HG03521 (cell line): ENCODE data around the gene PCID2.

Experiments used
- ATAC-seq: cut with Tn5 transposase; IDR thresholded peaks from one replicate; pipeline ENCODE4 v1.9.1; 2021; ENCODE audit warnings: mild to moderate bottlenecking, moderate library complexity; ENCODE audit not compliant: unreplicated experiment

PCID2 gene

GRCh38 chr13:113187883-113188665 lies 20.4 kb downstream of the PCID2 start:
- no peak for ATAC-seq

DNA sequence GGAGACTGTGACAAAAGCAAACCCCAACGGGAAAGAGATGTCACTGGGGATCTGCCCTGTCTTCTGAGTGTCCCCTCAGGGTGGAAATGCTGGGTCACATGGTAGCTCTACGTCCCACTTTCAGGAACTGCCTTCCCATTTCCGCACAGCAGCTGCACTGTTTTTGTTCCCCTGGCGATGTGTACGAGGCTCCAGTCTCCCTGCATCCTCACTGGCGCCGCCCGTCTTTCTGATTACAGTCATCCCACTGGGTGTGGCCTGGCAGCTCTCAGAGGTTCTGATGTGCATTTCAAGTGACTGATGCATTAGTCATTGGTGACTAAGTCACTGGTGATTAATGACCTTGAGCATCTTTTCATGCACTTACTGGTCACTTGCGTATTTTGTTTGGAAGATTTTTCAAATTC lies 21.2 kb downstream of the PCID2 start:
- ATAC-seq: no peak

GRCh38 chr13:113186061-113186900 lies 22.2 kb downstream of the PCID2 start:
- ATAC-seq: peak; percentile 94

GRCh38 chr13:113184568-113185440 lies 23.7 kb downstream of the PCID2 start:
- ATAC-seq: no peak

GRCh38 chr13:113183450-113184129 lies 24.9 kb downstream of the PCID2 start:
- ATAC-seq: no peak

- ATAC-seq: no peak
Observed at GRCh38 chr13:113182046-113182445, 26.4 kb downstream of the PCID2 start.

GRCh38 chr13:113179374-113180230 lies 28.9 kb downstream of the PCID2 start:
- no peak for ATAC-seq

DNA sequence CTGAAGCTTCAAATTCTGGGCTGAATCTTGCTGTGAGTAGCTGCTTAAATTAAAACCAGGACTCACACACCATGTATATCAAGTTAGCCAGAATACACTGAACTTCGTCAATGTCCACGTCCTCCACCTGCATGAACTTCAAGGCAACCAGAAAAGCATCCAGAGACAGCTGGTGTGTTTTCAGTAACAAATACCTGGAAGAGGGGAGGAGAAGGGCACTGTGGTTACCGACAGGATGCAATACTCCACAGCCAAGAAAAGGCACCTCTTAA lies 29.6 kb downstream of the PCID2 start:
- ATAC-seq: no peak

DNA sequence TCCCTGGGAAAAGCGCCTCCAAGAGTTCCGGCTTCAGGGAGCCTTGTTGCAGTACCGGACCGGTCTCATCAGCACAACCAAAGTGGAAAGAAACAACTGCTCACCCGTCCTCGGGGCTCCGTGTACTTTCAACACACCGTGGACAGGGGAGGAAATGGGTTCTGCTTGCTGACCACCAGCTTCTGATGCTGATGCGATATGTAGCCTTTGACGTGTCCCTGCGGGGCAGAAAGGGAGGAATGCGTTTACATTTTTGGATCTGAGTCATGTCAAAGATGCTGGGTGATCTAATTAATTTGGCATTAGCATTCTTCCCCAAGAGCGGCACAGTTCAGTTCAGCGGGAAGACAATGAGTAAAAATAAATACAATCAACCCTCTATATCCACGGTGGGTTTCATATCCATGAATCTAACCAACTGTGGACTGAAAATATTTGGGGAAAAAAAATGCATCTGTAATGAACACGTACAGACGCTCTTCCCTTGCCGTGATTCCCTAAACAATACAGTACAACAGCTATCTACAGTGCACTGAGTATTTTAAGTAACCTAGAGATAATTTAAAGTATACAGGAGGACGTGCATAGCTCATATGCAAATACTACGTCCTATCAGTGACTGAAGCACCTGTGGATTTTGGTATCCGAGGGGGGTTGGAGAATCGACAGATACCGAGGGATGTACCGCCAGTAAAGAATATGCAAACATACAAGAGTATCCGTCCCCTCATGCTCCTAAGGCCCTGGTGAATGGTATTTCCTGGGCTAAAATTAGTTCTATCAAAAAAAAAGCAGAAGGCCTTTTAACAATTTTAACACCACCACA lies 30.2 kb downstream of the PCID2 start:
- ATAC-seq: no peak

- no peak for ATAC-seq
Observed at GRCh38 chr13:113176822-113177221, 31.6 kb downstream of the PCID2 start.

- no peak for ATAC-seq
Observed at GRCh38 chr13:113176280-113176679, 32.2 kb downstream of the PCID2 start.

DNA sequence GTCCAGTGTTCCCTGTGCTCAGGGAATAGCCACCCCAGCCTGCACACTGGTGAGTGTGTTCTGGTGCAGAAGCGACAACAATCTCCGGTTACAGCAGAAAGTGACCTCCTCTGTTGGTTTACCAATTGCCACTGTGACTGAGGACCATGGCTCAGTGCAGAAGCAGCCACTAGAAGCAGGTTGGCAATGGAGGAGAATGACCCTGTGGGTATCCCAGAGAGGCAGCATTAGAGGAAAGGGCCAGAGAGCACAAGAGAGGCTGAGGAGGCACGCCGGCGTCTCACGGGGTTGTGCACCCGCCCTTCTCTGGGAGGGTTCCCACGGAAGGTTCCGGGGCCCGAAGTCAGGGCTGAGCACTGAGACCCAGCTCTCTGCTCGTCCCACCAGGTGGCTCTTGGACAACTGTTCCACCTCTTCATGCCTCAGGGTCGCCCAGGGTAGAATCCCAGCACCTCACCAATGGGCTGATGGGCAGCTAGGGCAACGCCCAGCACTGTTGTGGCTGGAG lies 36.0 kb downstream of the PCID2 start:
- no peak for ATAC-seq

GRCh38 chr13:113171250-113172125 lies 37.0 kb downstream of the PCID2 start:
- ATAC-seq: no peak

- no peak for ATAC-seq
Observed at GRCh38 chr13:113170511-113170910, 38.0 kb downstream of the PCID2 start.

DNA sequence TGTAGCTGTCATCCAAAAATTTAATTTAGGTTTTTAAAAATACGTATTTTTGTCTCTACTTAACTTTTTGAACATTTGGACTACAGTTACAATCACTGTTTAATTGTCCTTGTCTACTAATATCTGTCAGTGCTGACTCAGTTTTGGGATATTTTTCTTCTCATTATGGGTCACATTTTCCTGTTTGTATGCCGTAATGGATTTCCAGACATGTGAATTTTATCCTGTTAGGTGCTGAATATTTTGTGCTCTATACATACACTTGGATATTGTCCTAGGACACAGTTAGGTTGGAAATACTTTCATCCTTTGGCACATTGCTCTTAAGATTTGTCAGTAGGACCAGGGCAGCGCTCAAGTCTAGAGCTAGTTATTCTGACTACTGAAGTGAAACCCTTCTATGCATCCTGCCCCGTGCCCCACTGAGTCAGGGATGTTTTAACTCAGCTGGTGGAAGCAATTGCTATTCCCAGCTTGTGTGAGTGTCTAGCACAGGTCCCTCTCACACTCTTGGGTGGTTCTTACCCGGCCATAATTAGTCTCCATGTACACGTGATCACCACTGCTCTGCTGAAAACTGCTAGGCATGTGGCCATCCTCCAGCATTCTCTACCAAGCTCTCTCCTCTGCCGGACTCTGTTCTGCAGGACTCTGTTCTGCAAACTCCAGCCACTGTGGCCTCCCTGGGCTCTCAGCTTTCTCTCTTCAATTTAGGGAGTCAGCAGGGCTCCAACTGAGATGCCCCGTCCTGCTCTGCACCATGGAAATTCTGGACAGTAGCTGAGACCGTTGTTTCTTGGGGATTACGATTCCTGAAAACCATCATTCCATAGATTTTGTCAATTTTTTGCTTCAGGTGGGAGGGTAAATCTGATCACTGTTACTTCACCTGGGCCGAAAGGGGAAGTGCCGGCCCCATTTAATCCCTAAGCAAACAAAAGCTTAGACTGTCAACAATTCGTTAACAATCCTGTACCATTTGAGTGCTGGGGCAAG lies 38.9 kb downstream of the PCID2 start:
- ATAC-seq: no peak

GRCh38 chr13:113168211-113168610 lies 40.3 kb downstream of the PCID2 start:
- ATAC-seq: no peak

GRCh38 chr13:113167575-113167974 lies 40.9 kb downstream of the PCID2 start:
- ATAC-seq: no peak
